C4-2B (cell line): ENCODE results near the gene ENPP7.

Experiments used
- CTCF ChIP-seq: fragments of 450-650 bp; conservative IDR thresholded peaks from 2 replicates; pipeline ENCODE4 v1.5.1; 2017; ENCODE audit warnings: mild to moderate bottlenecking
- ZFX ChIP-seq: fragments of 450-650 bp; IDR thresholded peaks from 2 replicates; pipeline ENCODE4 v1.6.1; 2017

GRCh38 chr17:79722787-79723186 lies 8.0 kb upstream of the ENPP7 start:
- TF ChIP-seq CTCF (no peak), ZFX (no peak)
